HEK293 (cell line): ENCODE measurements around the gene OR11H7.

Experiments
- CTCF ChIP-seq: fragments of 450-650 bp; formaldehyde crosslinking; IDR thresholded peaks from 2 replicates; pipeline ENCODE4 v1.5.1; 2016; ENCODE audit warnings: missing biosample characterization, missing genetic modification characterization
- ELK4 ChIP-seq: IDR thresholded peaks from 2 replicates; pipeline ENCODE4 v1.6.1; 2011; ENCODE audit warnings: mild to moderate bottlenecking, low read depth, low read length, borderline replicate concordance
- INSM2 ChIP-seq: fragments of 450-650 bp; formaldehyde crosslinking; IDR thresholded peaks from 2 replicates; pipeline ENCODE4 v1.5.1; 2016; ENCODE audit warnings: missing biosample characterization, missing genetic modification characterization
- PBX3 ChIP-seq: sonication (generic); formaldehyde crosslinking; IDR thresholded peaks from 2 replicates; pipeline ENCODE4 v1.8.1; 2022; ENCODE audit warnings: mild to moderate bottlenecking, moderate library complexity, missing genetic modification reagents
- SP2 ChIP-seq: fragments of 450-650 bp; formaldehyde crosslinking; IDR thresholded peaks from 2 replicates; pipeline ENCODE4 v1.5.1; 2016; ENCODE audit warnings: missing biosample characterization, missing genetic modification characterization
- SP3 ChIP-seq: fragments of 450-650 bp; formaldehyde crosslinking; IDR thresholded peaks from 2 replicates; pipeline ENCODE4 v1.5.1; 2016; ENCODE audit warnings: missing biosample characterization, missing genetic modification characterization
- TSHZ1 ChIP-seq: fragments of 450-650 bp; formaldehyde crosslinking; IDR thresholded peaks from 2 replicates; pipeline ENCODE4 v1.5.1; 2016; ENCODE audit warnings: missing biosample characterization, missing genetic modification characterization, borderline replicate concordance
- YY1 ChIP-seq: fragments of 450-650 bp; formaldehyde crosslinking; IDR thresholded peaks from 2 replicates; pipeline ENCODE4 v1.5.1; 2018; ENCODE audit warnings: missing biosample characterization, missing genetic modification characterization
- ZNF324 ChIP-seq: fragments of 450-650 bp; formaldehyde crosslinking; IDR thresholded peaks from 2 replicates; pipeline ENCODE4 v1.5.1; 2016; ENCODE audit warnings: missing biosample characterization, missing genetic modification characterization
- ZNF398 ChIP-seq: fragments of 450-650 bp; formaldehyde crosslinking; IDR thresholded peaks from 2 replicates; pipeline ENCODE4 v1.5.1; 2017; ENCODE audit warnings: missing biosample characterization, missing genetic modification characterization
- ZNF501 ChIP-seq: fragments of 450-650 bp; formaldehyde crosslinking; IDR thresholded peaks from 2 replicates; pipeline ENCODE4 v1.5.1; 2016; ENCODE audit warnings: missing biosample characterization, missing genetic modification characterization
- ZNF701 ChIP-seq: fragments of 450-650 bp; formaldehyde crosslinking; IDR thresholded peaks from 2 replicates; pipeline ENCODE4 v1.5.1; 2016; ENCODE audit warnings: missing biosample characterization, missing genetic modification characterization

- no peak for TF ChIP-seq ZNF501 (tag by site-specific recombination)
- no peak for TF ChIP-seq PBX3
- TF ChIP-seq ELK4, result no peak
- TF ChIP-seq CTCF, result no peak
- TF ChIP-seq ZNF324 (tag by site-specific recombination), result no peak
- no peak for TF ChIP-seq TSHZ1 (tag by site-specific recombination)
- TF ChIP-seq INSM2 (tag by site-specific recombination), result no peak
- TF ChIP-seq ZNF701, result no peak
- TF ChIP-seq YY1 (tag by site-specific recombination), result no peak
- no peak for TF ChIP-seq SP3
- TF ChIP-seq SP2 (tag by site-specific recombination), result no peak
- no peak for TF ChIP-seq ZNF398
Measured at GRCh38 chr14:20204721-20205120, 24.1 kb upstream of the OR11H7 start.
